Neural cell (in vitro differentiated cells): ENCODE measurements around the gene ARHGAP10.

Experiments
- CTCF ChIP-seq: fragments of 450-650 bp; IDR thresholded peaks from 2 replicates; pipeline ENCODE4 v1.5.1; 2014; ENCODE audit warnings: antibody characterized with exemption, mild to moderate bottlenecking, moderate library complexity; ENCODE audit not compliant: poor library complexity, severe bottlenecking
- EZH2 ChIP-seq: fragments of 200-600, 300-800 bp; shearing (Covaris generic), sonication (generic); IDR thresholded peaks from 2 replicates; pipeline ENCODE4 v1.6.1; 2014; ENCODE audit warnings: antibody characterized with exemption, low read length, borderline replicate concordance, mild to moderate bottlenecking; ENCODE audit not compliant: insufficient read depth, poor library complexity, severe bottlenecking
- MXI1 ChIP-seq: fragments of 450-650 bp; conservative IDR thresholded peaks from 2 replicates; pipeline ENCODE4 v1.6.1; 2014; ENCODE audit warnings: antibody characterized with exemption, mild to moderate bottlenecking; ENCODE audit not compliant: poor library complexity, severe bottlenecking
- POLR2AphosphoS5 ChIP-seq: IDR thresholded peaks from 2 replicates; pipeline ENCODE4 v1.6.1; 2012
- SMC3 ChIP-seq: fragments of 450-650 bp; conservative IDR thresholded peaks from 2 replicates; pipeline ENCODE4 v1.6.1; 2014; ENCODE audit warnings: antibody characterized with exemption, mild to moderate bottlenecking, moderate library complexity; ENCODE audit not compliant: poor library complexity
- TAF1 ChIP-seq: IDR thresholded peaks from 2 replicates; pipeline ENCODE4 v1.6.1; 2012; ENCODE audit warnings: low read depth

DNA sequence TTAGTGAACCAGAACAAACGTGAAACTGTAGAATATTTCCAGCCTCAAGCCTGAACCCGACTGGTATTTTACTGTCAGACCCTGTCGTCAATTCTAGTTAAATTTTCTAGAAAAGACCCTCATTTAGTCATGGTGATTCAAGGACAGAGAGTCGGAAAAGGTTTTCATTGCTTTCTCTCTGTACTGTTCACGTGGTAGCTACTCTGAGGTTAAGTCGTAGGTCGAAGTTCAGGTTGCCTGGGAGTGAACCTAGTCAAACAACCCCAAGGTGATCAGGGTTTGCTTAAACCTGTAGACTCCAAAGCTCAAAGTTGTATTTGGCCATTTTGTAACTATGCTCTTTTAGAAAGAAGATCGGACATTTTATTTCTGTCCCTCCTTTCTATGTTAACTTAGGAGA, 283.6 kb downstream of the ARHGAP10 start:
- no peak for TF ChIP-seq EZH2
- TF ChIP-seq CTCF = no peak
- TF ChIP-seq SMC3 = no peak
- TF ChIP-seq MXI1 = no peak
- TF ChIP-seq TAF1 = no peak
- no peak for TF ChIP-seq POLR2AphosphoS5
